Measurements from ENCODE around the gene NPHP4.

Gene NPHP4

DNA sequence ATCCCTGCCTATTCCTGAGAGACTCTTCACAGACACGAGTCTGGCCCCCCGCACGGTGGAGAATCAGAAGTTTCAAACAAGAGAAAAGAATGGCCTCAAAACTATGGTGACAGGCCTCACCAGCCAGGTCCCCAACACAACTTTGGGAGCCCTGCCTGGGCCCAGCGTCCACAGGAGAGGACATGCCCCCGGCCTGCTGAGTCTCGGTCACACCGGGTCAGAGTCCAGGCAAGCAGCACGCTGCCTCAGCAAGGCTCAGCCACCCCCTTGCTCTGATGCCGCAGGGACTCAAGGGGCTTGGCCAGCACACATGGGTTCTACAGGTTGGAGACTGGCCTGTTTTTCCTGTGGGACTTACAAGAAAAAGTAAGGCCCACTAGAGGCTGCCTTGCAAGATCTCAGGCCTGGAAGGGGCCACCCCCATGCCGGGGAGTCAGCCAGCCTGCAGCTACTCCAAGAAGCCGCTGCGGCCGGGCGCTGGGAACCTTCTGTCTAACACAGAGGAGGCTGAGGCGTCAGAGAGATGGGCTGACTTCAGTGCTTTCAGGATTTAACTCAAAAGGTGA lies 116.8 kb downstream of the NPHP4 start:
- no peak overlapping the region for H3K4me3 Mint-ChIP-seq
- H3K4me1 Mint-ChIP-seq, result no peaks in the 10 kb centered on the region
- no peaks in the 10 kb centered on the region for H3K9me3 Mint-ChIP-seq
- H3K27me3 Mint-ChIP-seq, result no peaks in the 10 kb centered on the region
- ATAC-seq (replicated peaks; ENCODE audit: extremely low read depth, poor library complexity, severe bottlenecking) (no peak), DNase-seq (ENCODE audit: low spot score in 2 of 2) (no peak)
- no peak overlapping the region for H3K27ac Mint-ChIP-seq (ENCODE audit: low read depth)
- H3K36me3 Mint-ChIP-seq (ENCODE audit: insufficient read depth), result no peaks in the 10 kb centered on the region

DNA sequence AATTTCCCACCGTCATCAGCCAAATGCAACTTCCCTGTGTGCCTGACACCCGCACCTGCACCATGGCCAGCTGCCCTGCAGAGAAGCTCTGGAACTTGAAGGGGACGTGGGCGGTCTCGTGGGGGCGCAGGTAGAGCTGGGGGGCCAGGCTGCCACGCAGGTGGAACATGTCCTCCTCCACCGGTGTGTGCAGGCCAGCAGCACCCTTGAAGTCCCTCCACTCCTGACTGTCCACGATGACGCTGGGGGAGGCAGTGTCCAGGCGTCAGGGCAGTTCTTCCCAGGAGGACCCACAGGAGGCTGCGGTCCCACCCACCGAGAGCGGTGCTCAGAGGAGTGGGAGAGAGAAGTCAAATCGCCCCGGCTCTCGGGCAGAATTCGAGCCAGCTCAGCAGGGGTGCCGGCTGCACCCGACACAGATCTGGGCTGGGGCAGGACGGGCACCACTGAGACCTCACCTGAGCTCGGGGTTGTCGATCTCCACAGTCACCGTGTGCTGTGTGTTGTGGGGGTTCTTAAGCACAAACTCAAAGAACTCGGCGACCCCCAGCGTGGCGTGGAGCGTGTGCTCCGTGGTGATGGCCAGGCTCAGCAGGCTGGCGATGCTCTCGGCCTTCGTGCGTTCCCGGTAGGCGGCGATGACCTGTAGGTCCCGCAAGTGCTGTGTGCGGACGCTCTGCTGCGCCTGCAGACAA lies 117.7 kb downstream of the NPHP4 start:
- H3K4me3 Mint-ChIP-seq, result no peak overlapping the region
- no peaks in the 10 kb centered on the region for H3K9me3 Mint-ChIP-seq
- no peak for DNase-seq (ENCODE audit: low spot score in 2 of 2)
- no peak for ATAC-seq (replicated peaks; ENCODE audit: extremely low read depth, poor library complexity, severe bottlenecking)
- no peak overlapping the region for H3K27ac Mint-ChIP-seq (ENCODE audit: low read depth)
- H3K4me1 Mint-ChIP-seq, result no peaks in the 10 kb centered on the region
- peaks cover 2% of the 10 kb centered on the region for H3K36me3 Mint-ChIP-seq (ENCODE audit: insufficient read depth)
- H3K27me3 Mint-ChIP-seq, result no peaks in the 10 kb centered on the region

DNA sequence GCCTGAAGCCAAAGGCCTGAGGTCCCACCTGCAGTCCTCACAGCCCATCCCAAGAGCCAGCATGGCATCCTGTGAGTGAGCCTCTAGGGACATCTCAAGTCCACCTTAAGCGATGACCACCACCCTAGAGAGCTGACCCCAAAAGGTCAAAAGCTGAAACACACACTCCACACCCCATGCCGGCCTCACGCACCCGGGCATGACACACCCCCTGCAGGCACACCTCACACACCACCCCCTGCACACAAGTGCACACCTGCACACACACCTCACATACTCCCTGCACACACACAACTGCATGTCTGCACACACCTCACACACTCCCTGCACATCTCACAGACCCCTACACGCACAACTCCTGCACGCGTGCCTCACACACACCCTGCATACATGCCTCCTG lies 118.7 kb downstream of the NPHP4 start:
- no peaks in the 10 kb centered on the region for H3K9me3 Mint-ChIP-seq
- DNase-seq (ENCODE audit: low spot score in 2 of 2), result no peak
- no peak overlapping the region for H3K27ac Mint-ChIP-seq (ENCODE audit: low read depth)
- ATAC-seq (replicated peaks; ENCODE audit: extremely low read depth, poor library complexity, severe bottlenecking), result no peak
- peaks cover 2% of the 10 kb centered on the region for H3K36me3 Mint-ChIP-seq (ENCODE audit: insufficient read depth)
- no peaks in the 10 kb centered on the region for H3K27me3 Mint-ChIP-seq
- no peaks in the 10 kb centered on the region for H3K4me1 Mint-ChIP-seq
- H3K4me3 Mint-ChIP-seq, result no peak overlapping the region

DNA sequence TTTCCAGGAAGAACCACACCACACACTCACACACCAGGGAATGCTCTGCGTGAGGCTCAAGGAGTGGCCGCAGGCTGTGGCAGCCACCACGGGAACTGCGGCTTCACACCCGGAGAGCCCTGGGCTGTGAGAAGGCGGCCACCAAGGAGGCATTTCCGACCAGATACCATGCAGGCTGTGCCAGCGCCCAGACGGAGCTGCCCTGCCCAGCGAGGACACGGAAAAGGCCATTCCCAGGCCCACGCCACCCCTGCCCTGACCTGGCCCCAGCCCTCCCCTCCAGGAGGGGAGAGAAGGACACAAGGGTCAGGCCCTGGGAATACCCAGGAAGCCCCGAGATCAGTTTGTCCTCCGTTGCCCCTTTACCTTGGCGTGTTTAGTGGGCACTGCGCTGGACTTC lies 119.3 kb downstream of the NPHP4 start:
- Mint-ChIP-seq H3K27me3 (no peaks in the 10 kb centered on the region), H3K4me3 (no peak overlapping the region), H3K27ac (ENCODE audit: low read depth) (no peak overlapping the region), H3K36me3 (ENCODE audit: insufficient read depth) (peaks cover 2% of the 10 kb centered on the region), H3K9me3 (no peaks in the 10 kb centered on the region), H3K4me1 (no peaks in the 10 kb centered on the region)
- DNase-seq (ENCODE audit: low spot score in 2 of 2) (no peak), ATAC-seq (replicated peaks; ENCODE audit: extremely low read depth, poor library complexity, severe bottlenecking) (no peak)

DNA sequence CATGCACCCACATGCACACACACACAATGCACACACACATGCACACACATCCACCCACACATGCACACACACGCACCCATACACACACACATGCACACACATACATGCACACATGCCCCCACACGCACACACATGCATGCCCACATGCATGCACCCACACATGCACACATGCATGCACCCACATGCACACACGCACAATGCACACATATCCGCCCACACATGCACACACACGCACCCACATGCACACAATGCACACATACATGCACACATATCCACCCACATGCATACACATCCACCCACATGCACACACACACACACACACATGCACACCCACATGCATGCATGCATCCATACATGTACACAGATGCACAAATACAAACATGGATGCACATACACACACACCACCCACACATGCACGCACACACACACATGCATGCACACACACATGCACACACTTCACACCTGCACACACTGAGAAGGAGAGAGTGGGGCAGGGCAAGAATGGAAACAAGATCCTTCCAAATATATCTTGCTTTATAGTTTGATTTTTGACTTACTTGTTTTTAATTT lies 123.2 kb downstream of the NPHP4 start:
- H3K36me3 Mint-ChIP-seq (ENCODE audit: insufficient read depth), result peaks cover 2% of the 10 kb centered on the region
- H3K4me3 Mint-ChIP-seq, result no peak overlapping the region
- ATAC-seq (replicated peaks; ENCODE audit: extremely low read depth, poor library complexity, severe bottlenecking), result no peak
- H3K27ac Mint-ChIP-seq (ENCODE audit: low read depth), result no peak overlapping the region
- no peaks in the 10 kb centered on the region for H3K27me3 Mint-ChIP-seq
- no peaks in the 10 kb centered on the region for H3K9me3 Mint-ChIP-seq
- DNase-seq (ENCODE audit: low spot score in 2 of 2), result no peak
- no peaks in the 10 kb centered on the region for H3K4me1 Mint-ChIP-seq

DNA sequence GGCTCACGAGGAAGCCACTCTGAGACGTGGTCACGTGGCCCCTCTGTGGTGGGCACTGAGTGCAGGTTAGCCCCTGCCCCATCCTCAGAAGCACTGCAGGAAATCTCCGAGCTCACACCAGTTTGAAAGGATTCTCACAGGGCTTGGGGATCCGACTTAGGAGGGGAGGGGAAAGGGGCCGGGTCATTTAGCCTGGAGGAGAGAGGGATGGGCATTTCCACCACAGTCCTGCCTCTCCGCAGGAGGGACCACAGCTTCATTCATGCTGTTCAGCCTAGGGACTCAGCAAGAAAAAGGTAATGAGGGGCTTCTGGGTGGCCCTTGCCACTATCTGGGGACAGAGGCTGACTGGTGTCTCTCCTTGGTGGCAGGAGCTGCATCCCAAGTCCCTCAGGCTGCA lies 126.5 kb downstream of the NPHP4 start:
- DNase-seq (ENCODE audit: low spot score in 2 of 2) (no peak), ATAC-seq (replicated peaks; ENCODE audit: extremely low read depth, poor library complexity, severe bottlenecking) (no peak)
- Mint-ChIP-seq H3K4me1 (no peaks in the 10 kb centered on the region), H3K27me3 (no peaks in the 10 kb centered on the region), H3K4me3 (no peak overlapping the region), H3K36me3 (ENCODE audit: insufficient read depth) (peaks cover 2% of the 10 kb centered on the region), H3K27ac (ENCODE audit: low read depth) (no peak overlapping the region), H3K9me3 (no peaks in the 10 kb centered on the region)

DNA sequence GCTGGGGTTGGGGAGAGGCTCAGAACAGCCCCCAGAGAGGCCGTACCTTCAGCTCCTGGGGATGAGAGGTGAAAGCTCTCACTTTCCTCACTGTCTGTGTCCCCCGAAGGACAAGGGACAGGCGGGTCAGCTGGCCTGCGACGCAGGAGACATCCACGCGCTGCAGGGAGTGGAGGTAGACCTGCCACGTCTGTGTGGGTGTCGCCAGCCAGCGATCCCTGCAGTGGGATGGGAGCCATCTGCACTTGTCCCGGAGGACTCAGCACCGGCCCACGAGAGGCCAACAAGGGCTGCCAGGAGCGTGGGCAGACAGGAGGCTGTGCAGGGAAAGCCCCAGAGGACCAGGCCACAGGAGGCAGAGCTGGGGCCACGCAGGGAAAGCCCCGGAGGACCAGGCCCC lies 127.2 kb downstream of the NPHP4 start:
- Mint-ChIP-seq H3K27ac (ENCODE audit: low read depth) (no peak overlapping the region), H3K4me3 (no peak overlapping the region), H3K4me1 (no peaks in the 10 kb centered on the region), H3K9me3 (no peaks in the 10 kb centered on the region), H3K36me3 (ENCODE audit: insufficient read depth) (peaks cover 2% of the 10 kb centered on the region), H3K27me3 (no peaks in the 10 kb centered on the region)
- no peak for DNase-seq (ENCODE audit: low spot score in 2 of 2)
- no peak for ATAC-seq (replicated peaks; ENCODE audit: extremely low read depth, poor library complexity, severe bottlenecking)

DNA sequence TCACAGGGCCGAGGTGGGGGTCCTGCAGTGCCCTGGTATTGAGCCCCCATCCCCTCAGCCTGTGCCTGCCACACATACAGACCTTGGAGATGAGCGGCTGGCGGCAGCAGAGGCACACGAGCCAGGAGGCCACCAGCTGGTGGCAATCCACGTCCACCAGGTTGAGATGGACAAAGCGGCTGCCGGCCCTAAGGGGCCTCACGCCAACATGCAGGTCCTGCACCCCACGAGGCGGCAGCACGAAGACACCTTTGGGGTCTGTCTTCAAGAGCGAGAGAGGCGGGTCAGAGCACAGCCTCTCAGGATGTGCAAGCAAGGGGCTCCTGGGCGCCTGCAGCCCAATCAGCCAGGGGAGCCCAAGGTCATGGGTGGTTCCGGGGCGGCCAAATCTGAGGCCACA lies 128.0 kb downstream of the NPHP4 start:
- ATAC-seq (replicated peaks; ENCODE audit: extremely low read depth, poor library complexity, severe bottlenecking), result no peak
- H3K4me1 Mint-ChIP-seq, result no peaks in the 10 kb centered on the region
- H3K27ac Mint-ChIP-seq (ENCODE audit: low read depth), result no peak overlapping the region
- H3K9me3 Mint-ChIP-seq, result no peaks in the 10 kb centered on the region
- DNase-seq (ENCODE audit: low spot score in 2 of 2), result no peak
- H3K4me3 Mint-ChIP-seq, result no peak overlapping the region
- no peaks in the 10 kb centered on the region for H3K27me3 Mint-ChIP-seq
- H3K36me3 Mint-ChIP-seq (ENCODE audit: insufficient read depth), result no peaks in the 10 kb centered on the region

DNA sequence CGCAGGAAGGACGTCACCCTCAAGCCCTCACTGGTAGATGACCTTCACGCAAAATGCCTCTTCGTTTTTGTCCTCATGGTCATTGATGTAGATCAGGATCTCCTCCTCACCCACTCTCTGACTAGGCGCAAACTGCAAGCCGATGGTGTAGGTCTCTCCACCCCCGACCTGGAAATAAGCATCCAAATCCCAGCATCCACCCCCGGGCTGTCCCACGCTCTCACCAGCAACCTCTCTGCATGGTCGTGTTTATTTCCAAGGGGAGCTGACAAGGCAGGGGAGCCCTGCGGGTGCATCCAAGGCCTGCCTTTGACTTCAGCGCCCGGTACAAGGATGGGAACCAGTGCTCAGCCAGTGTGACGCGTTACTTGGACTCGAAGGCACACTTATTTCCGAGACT lies 129.0 kb downstream of the NPHP4 start:
- Mint-ChIP-seq H3K27me3 (no peaks in the 10 kb centered on the region), H3K9me3 (no peaks in the 10 kb centered on the region), H3K36me3 (ENCODE audit: insufficient read depth) (no peaks in the 10 kb centered on the region), H3K27ac (ENCODE audit: low read depth) (no peak overlapping the region), H3K4me1 (no peaks in the 10 kb centered on the region), H3K4me3 (no peak overlapping the region)
- ATAC-seq (replicated peaks; ENCODE audit: extremely low read depth, poor library complexity, severe bottlenecking) (no peak), DNase-seq (ENCODE audit: low spot score in 2 of 2) (no peak)

DNA sequence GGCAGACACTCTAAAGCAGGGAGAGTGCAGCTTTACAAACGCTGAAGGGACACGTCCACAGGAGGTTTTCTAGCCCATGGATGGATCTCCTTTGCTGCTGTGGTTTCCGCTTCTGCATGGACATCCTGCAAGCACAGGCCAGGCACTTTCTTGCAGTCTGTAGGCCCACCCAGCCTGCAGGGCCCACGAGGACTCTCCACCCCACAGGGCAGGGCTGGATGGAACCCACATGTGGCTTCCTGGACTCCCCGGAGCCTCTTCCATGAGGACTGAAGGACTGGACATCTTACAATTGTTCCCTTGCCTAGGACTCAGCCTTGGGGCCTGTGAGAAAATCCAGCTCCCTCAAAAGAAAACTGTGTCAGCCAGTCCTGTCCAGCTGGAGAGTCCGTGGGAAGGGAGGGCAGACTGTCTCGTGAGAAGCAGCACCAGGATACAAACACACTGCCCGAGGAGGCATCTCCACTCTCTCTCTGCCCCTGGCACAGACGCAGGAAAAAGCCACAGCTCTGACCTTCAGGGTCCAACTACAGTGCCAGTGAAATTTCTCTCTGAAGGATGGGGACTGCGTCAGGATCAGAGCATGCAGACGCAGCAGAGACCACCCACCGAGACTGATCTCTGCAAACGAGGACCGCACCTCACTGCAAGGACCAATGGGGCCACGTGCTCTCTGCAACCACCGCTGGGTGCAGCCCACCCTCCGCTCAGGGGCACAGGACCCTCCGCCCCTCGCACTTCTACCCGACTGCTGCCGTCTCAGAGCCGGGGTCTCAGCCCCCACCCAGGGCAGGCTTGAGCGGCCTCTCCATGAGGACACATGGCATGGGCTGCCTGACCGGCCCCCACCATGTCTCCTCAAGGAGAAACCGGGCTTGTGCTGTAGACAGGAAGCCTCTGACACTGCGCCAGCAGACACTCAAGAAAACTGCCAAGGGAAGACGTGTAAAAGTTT lies 130.1 kb downstream of the NPHP4 start:
- ATAC-seq (replicated peaks; ENCODE audit: extremely low read depth, poor library complexity, severe bottlenecking), result no peak
- Mint-ChIP-seq H3K4me1 (no peaks in the 10 kb centered on the region), H3K27me3 (no peaks in the 10 kb centered on the region), H3K27ac (ENCODE audit: low read depth) (no peak overlapping the region), H3K36me3 (ENCODE audit: insufficient read depth) (no peaks in the 10 kb centered on the region), H3K4me3 (no peak overlapping the region), H3K9me3 (no peaks in the 10 kb centered on the region)
- no peak for DNase-seq (ENCODE audit: low spot score in 2 of 2)

DNA sequence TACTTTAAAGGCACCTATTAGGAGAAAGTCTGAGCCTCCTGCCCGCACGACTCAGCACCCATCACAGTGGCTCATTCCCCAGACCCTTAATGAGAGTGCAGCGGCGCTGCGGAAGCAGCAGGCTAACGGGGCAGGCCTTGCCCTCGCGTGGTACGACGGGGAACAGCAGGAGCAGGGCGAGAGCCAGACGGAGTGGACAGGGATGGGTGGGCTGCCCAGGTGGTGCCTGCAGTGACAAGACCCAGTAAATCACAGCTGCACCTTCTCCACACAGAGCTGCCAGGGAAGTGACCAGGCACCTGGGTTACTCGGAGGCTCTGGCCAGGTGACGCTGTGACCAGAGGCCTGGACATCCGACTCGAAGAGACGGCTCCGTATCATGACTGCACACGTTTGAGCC lies 131.9 kb downstream of the NPHP4 start:
- H3K27ac Mint-ChIP-seq (ENCODE audit: low read depth), result no peak overlapping the region
- no peak overlapping the region for H3K4me3 Mint-ChIP-seq
- H3K4me1 Mint-ChIP-seq, result no peaks in the 10 kb centered on the region
- no peaks in the 10 kb centered on the region for H3K27me3 Mint-ChIP-seq
- DNase-seq (ENCODE audit: low spot score in 2 of 2) (no peak), ATAC-seq (replicated peaks; ENCODE audit: extremely low read depth, poor library complexity, severe bottlenecking) (no peak)
- H3K9me3 Mint-ChIP-seq, result no peaks in the 10 kb centered on the region
- no peaks in the 10 kb centered on the region for H3K36me3 Mint-ChIP-seq (ENCODE audit: insufficient read depth)

DNA sequence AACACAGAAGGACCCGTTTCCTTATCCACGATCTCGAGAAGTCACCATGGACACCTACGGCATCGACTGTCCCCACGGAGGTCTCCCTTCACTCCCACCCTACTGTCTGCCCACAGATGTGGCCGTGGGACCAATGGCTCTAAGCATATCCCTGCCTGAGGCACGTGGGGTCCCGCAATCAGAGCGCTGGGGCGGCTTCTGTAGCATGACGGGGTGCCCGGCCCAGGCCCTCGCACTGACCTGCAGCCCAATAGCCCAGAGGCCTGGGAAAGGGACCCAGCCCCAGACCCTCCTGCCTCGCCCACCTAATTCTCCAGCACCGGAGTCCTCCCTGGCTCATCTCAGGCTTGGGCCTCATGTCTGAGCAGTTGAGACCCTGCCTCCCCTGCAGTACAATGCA lies 132.5 kb downstream of the NPHP4 start:
- DNase-seq (ENCODE audit: low spot score in 2 of 2) (no peak), ATAC-seq (replicated peaks; ENCODE audit: extremely low read depth, poor library complexity, severe bottlenecking) (no peak)
- Mint-ChIP-seq H3K4me1 (no peaks in the 10 kb centered on the region), H3K36me3 (ENCODE audit: insufficient read depth) (peaks cover 2% of the 10 kb centered on the region), H3K27me3 (no peaks in the 10 kb centered on the region), H3K4me3 (no peak overlapping the region), H3K27ac (ENCODE audit: low read depth) (no peak overlapping the region), H3K9me3 (no peaks in the 10 kb centered on the region)

Data from central memory CD8-positive, alpha-beta T cell (primary cell).